Subcutaneous adipose tissue (tissue), 4 donors: ENCODE measurements around the gene ATG4B. TPM values are rescaled to one million over a fixed set of nuclear protein-coding genes. Genes with fewer than 3 reads are reported as not detected.

Experiments
- total RNA-seq, 4 donors: library from RNA; depleted of rRNA; stranded (reverse); fragments of >200 nt; gene quantifications; one replicate each; pipeline ENCODE4 v1.1.0, GENCODE V29; 2016
- TF ChIP-seq, protein P1 (sequence below): fragments of 450-650 bp; IDR thresholded peaks from one replicate; pipeline ENCODE4 v1.5.1; 2016; ENCODE audit warnings: low read depth, mild to moderate bottlenecking, control low read depth, antibody characterized with exemption, moderate library complexity

The ATG4B gene
- total RNA-seq, 4 donors from 2014 or later = 32.3 to 103 (median 47.7) TPM

GRCh38 chr2:241645915-241646645 is 8.6 kb downstream of the ATG4B start:
- TF ChIP-seq, protein P1, sequence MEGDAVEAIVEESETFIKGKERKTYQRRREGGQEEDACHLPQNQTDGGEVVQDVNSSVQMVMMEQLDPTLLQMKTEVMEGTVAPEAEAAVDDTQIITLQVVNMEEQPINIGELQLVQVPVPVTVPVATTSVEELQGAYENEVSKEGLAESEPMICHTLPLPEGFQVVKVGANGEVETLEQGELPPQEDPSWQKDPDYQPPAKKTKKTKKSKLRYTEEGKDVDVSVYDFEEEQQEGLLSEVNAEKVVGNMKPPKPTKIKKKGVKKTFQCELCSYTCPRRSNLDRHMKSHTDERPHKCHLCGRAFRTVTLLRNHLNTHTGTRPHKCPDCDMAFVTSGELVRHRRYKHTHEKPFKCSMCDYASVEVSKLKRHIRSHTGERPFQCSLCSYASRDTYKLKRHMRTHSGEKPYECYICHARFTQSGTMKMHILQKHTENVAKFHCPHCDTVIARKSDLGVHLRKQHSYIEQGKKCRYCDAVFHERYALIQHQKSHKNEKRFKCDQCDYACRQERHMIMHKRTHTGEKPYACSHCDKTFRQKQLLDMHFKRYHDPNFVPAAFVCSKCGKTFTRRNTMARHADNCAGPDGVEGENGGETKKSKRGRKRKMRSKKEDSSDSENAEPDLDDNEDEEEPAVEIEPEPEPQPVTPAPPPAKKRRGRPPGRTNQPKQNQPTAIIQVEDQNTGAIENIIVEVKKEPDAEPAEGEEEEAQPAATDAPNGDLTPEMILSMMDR = no peak

- TF ChIP-seq, protein P1 = no peak
Observed at GRCh38 chr2:241648453-241648852, 11.0 kb downstream of the ATG4B start.

- TF ChIP-seq, protein P1 = no peak
Observed at GRCh38 chr2:241649404-241649803, 11.9 kb downstream of the ATG4B start.

DNA sequence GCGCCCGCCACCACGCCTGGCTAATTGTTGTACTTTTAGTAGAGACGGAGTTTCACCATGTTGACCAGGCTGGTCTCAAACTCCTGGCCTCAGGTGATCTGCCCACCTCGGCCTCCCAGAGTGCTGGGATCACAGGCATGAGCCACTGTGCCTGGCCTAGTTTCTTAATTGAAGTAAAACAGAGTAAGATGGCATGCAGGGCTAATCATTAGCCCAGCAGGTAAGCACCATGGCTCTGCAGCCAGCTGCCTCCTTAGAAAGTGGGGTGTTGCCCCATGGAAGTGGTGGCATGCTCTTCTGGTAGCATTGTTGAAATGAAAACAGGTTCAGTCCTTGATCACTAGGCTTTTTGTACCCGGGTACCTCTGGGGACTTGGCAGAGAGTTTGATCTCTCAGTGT is 12.4 kb downstream of the ATG4B start:
- TF ChIP-seq, protein P1 = no peak

GRCh38 chr2:241652142-241652541 is 14.6 kb downstream of the ATG4B start:
- TF ChIP-seq, protein P1 = no peak

DNA sequence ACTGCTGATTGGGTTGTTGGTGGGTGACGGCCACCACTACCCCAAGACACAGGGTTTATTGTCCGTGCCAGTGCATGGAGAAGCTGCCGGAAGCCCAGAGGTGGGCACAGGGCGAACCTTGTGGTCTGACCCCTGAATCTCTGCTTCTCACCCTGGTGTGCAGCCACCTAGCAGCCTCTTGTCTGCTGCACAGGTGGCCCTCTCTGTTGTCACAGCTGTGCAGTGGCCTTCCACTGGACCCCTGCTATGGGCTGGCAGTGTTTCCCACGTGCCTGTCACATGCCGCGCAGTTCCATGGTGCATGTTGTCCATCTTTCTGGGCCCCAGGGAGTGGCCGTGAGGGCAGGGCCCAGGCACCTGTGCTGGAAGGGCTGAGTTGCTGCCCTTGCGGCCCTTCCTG is 15.2 kb downstream of the ATG4B start:
- TF ChIP-seq, protein P1 = no peak

DNA sequence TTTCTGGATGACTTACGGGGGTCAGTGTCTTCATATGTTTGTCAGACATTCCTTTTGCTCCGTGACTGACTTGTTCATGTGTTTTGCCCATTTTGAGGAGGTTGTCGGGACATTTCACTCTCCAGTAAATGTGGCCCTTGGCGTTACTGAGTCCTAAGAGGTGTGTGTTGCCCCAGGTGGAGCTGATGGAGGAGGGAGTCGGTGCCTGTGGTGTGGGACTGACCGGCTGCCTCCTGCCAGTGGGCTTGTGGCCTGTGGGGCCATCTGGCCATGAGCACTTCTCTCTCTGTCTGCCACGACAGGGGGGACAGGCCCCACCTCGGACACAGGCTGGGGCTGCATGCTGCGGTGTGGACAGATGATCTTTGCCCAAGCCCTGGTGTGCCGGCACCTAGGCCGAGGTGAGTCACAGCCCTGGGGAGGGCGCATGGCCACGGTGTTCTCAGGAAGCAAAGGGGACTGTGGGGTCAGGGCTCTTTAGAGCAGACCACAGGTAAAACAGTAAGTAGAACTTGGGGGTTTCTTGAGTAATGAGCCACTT is 15.8 kb downstream of the ATG4B start:
- TF ChIP-seq, protein P1 = no peak
